Loucy (cell line): Measurements from ENCODE around the gene F12.

Source experiments
- H2AFZ ChIP-seq: fragments of 200-600 bp; sonication (generic); 2 replicates; pipeline ENCODE4 v1.6.0; 2016; ENCODE audit warnings: antibody characterized with exemption, mild to moderate bottlenecking, low read length, moderate library complexity
- H3F3A ChIP-seq: fragments of 200-600 bp; 2 replicates; pipeline ENCODE4 v1.6.0; 2016; ENCODE audit warnings: antibody characterized with exemption, low read depth, mild to moderate bottlenecking
- H3K27me3 ChIP-seq: fragments of 200-600 bp; sonication (generic); 2 replicates; pipeline ENCODE4 v1.6.1; 2014; ENCODE audit warnings: low read length, mild to moderate bottlenecking; ENCODE audit not compliant: insufficient read depth, poor library complexity, severe bottlenecking
- H3K36me3 ChIP-seq: fragments of 200-600 bp; sonication (generic); 2 replicates; pipeline ENCODE4 v1.6.1; 2016; ENCODE audit warnings: low read length; ENCODE audit not compliant: insufficient read depth
- H3K4me1 ChIP-seq: fragments of 200-600 bp; sonication (generic); 2 replicates; pipeline ENCODE4 v1.5.1; 2014; ENCODE audit warnings: low read length, mild to moderate bottlenecking; ENCODE audit not compliant: insufficient read depth, poor library complexity, severe bottlenecking
- H3K4me2 ChIP-seq: fragments of 200-600 bp; sonication (generic); 2 replicates; pipeline ENCODE4 v1.6.0; 2014; ENCODE audit warnings: antibody characterized with exemption, low read length, low read depth, mild to moderate bottlenecking; ENCODE audit not compliant: poor library complexity, severe bottlenecking
- H3K4me3 ChIP-seq: fragments of 200-600 bp; sonication (generic); 2 replicates; pipeline ENCODE4 v1.5.1; 2014; ENCODE audit warnings: low read length, mild to moderate bottlenecking, mixed read lengths; ENCODE audit not compliant: poor library complexity, severe bottlenecking
- H3K79me2 ChIP-seq: fragments of 200-600 bp; sonication (generic); 2 replicates; pipeline ENCODE4 v1.6.1; 2014; ENCODE audit warnings: low read length; ENCODE audit not compliant: insufficient read depth
- H3K9ac ChIP-seq: fragments of 200-600 bp; sonication (generic); 2 replicates; pipeline ENCODE4 v1.6.0; 2014; ENCODE audit warnings: mild to moderate bottlenecking, low read depth, low read length, moderate library complexity; ENCODE audit not compliant: poor library complexity, severe bottlenecking
- H3K9me2 ChIP-seq: fragments of 200-600 bp; sonication (generic); replicated peaks from 2 replicates; pipeline ENCODE4 v1.6.1; 2016; ENCODE audit warnings: low read depth, low read length, mixed read lengths
- H3K9me3 ChIP-seq: fragments of 200-600 bp; sonication (generic); 2 replicates; pipeline ENCODE4 v1.6.1; 2014; ENCODE audit warnings: mild to moderate bottlenecking, antibody characterized with exemption, low read length, low read depth; ENCODE audit not compliant: insufficient read depth
- H4K20me1 ChIP-seq: fragments of 200-600 bp; sonication (generic); 2 replicates; pipeline ENCODE4 v1.6.0; 2014; ENCODE audit warnings: antibody characterized with exemption, low read length, mild to moderate bottlenecking; ENCODE audit not compliant: insufficient read depth, poor library complexity, severe bottlenecking
- CTCF ChIP-seq: fragments of 200-600 bp; sonication (generic); conservative IDR thresholded peaks from 2 replicates; pipeline ENCODE4 v1.5.1; 2014; ENCODE audit warnings: mild to moderate bottlenecking, antibody characterized with exemption, low read length
- EZH2phosphoT487 ChIP-seq: fragments of 200-600 bp; IDR thresholded peaks from 2 replicates; pipeline ENCODE4 v1.6.1; 2018; ENCODE audit warnings: antibody characterized with exemption, mild to moderate bottlenecking, moderate library complexity, borderline replicate concordance

Gene F12

DNA sequence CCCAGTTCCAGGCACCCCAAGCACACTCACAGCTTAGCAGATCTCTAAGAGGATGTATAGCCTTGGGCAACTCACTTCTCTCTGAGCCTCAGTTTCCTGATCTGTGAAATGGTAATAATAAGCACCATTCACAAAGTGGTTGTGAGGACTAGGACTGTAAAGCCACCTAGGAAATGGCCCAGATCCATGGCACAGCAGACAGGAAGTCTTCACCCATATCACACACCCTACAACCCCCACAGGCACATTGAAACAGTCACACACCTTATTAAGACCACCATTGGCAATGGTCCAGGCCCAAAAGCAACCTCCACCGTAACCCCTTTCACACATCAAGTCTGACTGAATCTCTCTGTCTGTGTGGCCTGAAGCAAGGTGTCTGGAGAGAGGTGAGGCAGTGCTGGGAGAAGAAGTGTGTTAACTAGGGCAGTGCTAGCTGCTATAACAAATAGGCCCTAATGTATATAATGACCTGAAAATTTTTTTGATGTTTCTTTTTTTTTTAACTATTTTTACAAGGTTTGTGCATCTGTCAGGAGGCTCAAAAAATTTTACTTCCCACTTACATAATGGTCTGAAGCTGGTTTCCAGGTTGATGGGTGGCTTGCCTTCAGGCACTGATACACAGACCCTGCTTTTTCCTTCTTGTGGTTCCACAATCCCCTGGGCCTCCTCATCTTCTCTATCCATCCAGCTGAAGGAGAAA, 54.0 kb downstream of the F12 start:
- H3K9ac ChIP-seq: no peak overlapping the region
- no peak overlapping the region for H3K4me2 ChIP-seq
- no peaks in the 10 kb centered on the region for H3K9me3 ChIP-seq
- H3K4me3 ChIP-seq: no peak overlapping the region
- TF ChIP-seq CTCF (no peak), EZH2phosphoT487 (no peak)
- H4K20me1 ChIP-seq: no peaks in the 10 kb centered on the region
- H3K4me1 ChIP-seq: peaks cover 38% of the 10 kb centered on the region
- H2AFZ ChIP-seq: 0 out of 2 replicates have a peak overlapping the region, but pooled peaks have one; percentile 1
- no peaks in the 10 kb centered on the region for H3K9me2 ChIP-seq
- no peaks in the 10 kb centered on the region for H3K27me3 ChIP-seq
- peaks cover 33% of the 10 kb centered on the region for H3K79me2 ChIP-seq
- no peaks in the 10 kb centered on the region for H3F3A ChIP-seq
- H3K36me3 ChIP-seq: no peaks in the 10 kb centered on the region

DNA sequence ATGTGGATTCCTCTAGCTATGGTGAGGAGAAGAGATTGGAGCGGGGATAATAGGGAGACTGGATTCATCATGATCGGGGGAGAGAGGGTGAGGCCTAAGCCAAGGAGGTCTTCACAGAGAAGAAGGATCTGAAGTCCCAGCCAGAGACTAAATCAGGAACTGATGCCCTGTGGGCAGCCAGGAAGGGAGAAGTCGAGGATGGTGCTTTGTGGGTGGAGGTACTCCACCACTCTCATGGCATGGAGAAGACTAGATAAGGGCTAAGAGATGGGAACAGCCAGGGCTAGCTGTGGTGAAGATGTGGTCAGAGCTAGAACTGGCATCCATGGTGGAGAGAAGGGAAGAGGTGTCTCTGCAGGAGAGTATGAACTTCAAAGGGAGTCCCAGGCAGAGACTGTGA, 54.7 kb downstream of the F12 start:
- Histone ChIP-seq H3K4me2 (no peak overlapping the region), H2AFZ (no peak overlapping the region), H3K4me1 (peaks cover 43% of the 10 kb centered on the region)

DNA sequence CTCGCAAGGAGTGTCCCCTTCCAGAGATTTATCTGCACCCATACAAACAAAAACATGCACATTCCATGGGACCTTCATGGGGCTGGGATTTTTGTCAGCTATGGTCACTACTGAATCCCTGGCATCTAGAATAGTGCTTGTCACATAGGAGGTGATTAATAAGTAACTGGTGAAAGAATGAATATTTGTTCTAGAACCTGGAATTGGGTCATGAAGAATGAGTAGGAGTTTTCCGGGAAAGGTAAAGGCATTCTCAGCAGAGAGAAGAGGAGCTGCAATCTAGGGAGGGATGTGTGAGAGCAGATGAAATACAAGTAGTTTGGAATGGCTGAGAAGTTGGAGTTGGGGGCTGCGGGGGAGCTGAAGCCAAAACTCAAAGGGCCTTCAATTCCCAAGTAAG, 55.1 kb downstream of the F12 start:
- Histone ChIP-seq H3K4me1 (peaks cover 46% of the 10 kb centered on the region), H3K27me3 (no peaks in the 10 kb centered on the region), H4K20me1 (peaks cover 4% of the 10 kb centered on the region), H3K79me2 (peaks cover 33% of the 10 kb centered on the region), H3K36me3 (no peaks in the 10 kb centered on the region), H3K9me2 (no peaks in the 10 kb centered on the region), H3K9me3 (no peaks in the 10 kb centered on the region), H2AFZ (no peak overlapping the region), H3K4me3 (no peak overlapping the region), H3F3A (no peaks in the 10 kb centered on the region), H3K9ac (no peak overlapping the region), H3K4me2 (no peak overlapping the region)
- TF ChIP-seq CTCF: no peak
- TF ChIP-seq EZH2phosphoT487: no peak

More for the DNA sequence above, 54.7 kb downstream of the F12 start:
- Histone ChIP-seq H3K9me2 (no peaks in the 10 kb centered on the region), H3K4me3 (no peak overlapping the region), H3F3A (no peaks in the 10 kb centered on the region), H3K27me3 (no peaks in the 10 kb centered on the region), H3K9ac (no peak overlapping the region), H3K9me3 (no peaks in the 10 kb centered on the region), H3K36me3 (no peaks in the 10 kb centered on the region), H4K20me1 (peaks cover 4% of the 10 kb centered on the region), H3K79me2 (peaks cover 33% of the 10 kb centered on the region)
- TF ChIP-seq EZH2phosphoT487: no peak
- no peak for TF ChIP-seq CTCF
